HUES6 (cell line): ENCODE results near the gene KIRREL3.

Source experiments
- H3K27ac ChIP-seq: 2 replicates; pipeline ENCODE4 v1.7.0; 2013; ENCODE audit warnings: low read depth, mild to moderate bottlenecking, low read length, inconsistent platforms
- H3K27me3 ChIP-seq: 2 replicates; pipeline ENCODE4 v1.6.1; 2013; ENCODE audit warnings: low read length; ENCODE audit not compliant: control insufficient read depth, insufficient read depth
- H3K36me3 ChIP-seq: 2 replicates; pipeline ENCODE4 v1.6.1; 2013; ENCODE audit warnings: low read length; ENCODE audit not compliant: control insufficient read depth, insufficient read depth
- H3K4me1 ChIP-seq: 2 replicates; pipeline ENCODE4 v1.6.1; 2013; ENCODE audit warnings: low read length; ENCODE audit not compliant: control insufficient read depth, insufficient read depth
- H3K4me3 ChIP-seq: 2 replicates; pipeline ENCODE4 v1.5.1; 2013; ENCODE audit warnings: low read depth, low read length
- H3K9ac ChIP-seq: one replicate; pipeline ENCODE4 v1.6.1; 2013; ENCODE audit warnings: mild to moderate bottlenecking, low read length
- H3K9me3 ChIP-seq: 2 replicates; pipeline ENCODE4 v1.6.1; 2013; ENCODE audit warnings: low read depth, low read length; ENCODE audit not compliant: control insufficient read depth, insufficient read depth

KIRREL3 gene

DNA sequence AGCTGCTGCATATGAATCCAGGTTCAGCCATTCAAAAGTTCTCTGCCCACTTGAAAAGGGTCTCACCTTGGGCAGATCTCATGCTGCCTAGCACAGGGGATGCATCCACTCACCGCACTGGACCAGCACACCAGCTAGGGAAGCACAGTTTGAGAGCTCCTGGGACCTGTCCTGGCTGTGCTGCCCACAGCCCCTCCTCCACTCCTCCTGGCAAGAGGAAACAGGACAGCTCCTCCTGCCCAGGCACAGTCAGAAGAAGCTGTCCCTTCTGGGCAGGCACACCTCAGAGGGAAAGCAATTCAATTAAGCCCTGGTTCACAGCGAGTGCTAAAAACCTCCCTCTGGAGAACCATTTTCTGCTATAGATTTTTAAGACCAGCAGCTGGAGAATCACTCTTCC lies 498.4 kb downstream of the KIRREL3 start:
- no peak overlapping the region for H3K9ac ChIP-seq
- H3K4me1 ChIP-seq: peaks cover 31% of the 10 kb centered on the region
- no peak overlapping the region for H3K27ac ChIP-seq
- H3K4me3 ChIP-seq: no peak overlapping the region
- H3K36me3 ChIP-seq: no peaks in the 10 kb centered on the region
- H3K9me3 ChIP-seq: peaks cover 10% of the 10 kb centered on the region
- H3K27me3 ChIP-seq: peaks cover 4% of the 10 kb centered on the region; the same call in 1 of the 2 replicates

DNA sequence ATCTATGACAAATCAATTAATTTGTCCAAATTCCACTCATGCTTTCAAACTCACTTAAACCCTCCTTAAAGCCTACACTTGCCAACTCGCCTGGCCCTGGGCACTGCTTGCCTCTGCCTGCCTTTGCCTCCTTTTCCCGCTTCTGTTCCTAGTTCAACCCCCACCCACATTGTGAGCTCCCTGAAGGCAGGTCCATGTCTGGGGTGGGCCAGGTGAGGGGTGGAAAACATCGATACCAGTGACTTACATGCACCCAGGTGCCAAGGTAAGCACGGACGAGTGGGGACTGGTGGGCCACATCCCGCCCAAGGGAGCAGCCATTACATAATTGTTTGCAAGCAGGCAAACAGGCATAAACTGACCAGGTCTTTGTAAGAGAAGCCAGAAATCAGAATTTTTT lies 498.9 kb downstream of the KIRREL3 start:
- Histone ChIP-seq H3K9ac (no peak overlapping the region), H3K27me3 (peaks cover 4% of the 10 kb centered on the region; the same call in 1 of the 2 replicates), H3K4me3 (no peak overlapping the region)

DNA sequence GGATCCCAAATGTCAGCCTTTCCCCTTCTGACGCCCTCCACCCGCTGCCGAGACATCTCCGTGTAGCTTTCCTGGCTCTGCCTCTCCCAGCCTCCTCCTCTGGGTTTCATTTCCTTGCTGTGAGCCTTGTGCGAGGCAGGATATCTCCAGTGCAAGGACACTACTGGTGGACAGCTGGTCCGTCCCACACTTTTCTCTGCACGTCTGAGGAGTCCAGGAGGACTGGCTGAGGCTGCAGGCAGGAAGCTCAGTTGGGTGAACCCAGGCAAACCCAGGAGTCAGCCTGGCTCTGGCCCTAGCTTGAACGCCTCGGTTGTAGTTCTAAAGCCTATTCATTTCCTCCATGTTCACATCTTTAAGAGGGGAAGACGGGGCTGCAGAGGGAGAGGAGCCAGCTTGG lies 499.6 kb downstream of the KIRREL3 start:
- H3K36me3 ChIP-seq: no peaks in the 10 kb centered on the region
- H3K4me3 ChIP-seq: no peak overlapping the region
- H3K9me3 ChIP-seq: peaks cover 2% of the 10 kb centered on the region; the same call in 1 of the 2 replicates
- no peak overlapping the region for H3K9ac ChIP-seq
- no peak overlapping the region for H3K27ac ChIP-seq
- H3K27me3 ChIP-seq: peaks cover 4% of the 10 kb centered on the region; the same call in 1 of the 2 replicates
- peaks cover 32% of the 10 kb centered on the region for H3K4me1 ChIP-seq

More for the DNA sequence above, 498.9 kb downstream of the KIRREL3 start:
- no peak overlapping the region for H3K27ac ChIP-seq
- peaks cover 6% of the 10 kb centered on the region for H3K9me3 ChIP-seq
- peaks cover 31% of the 10 kb centered on the region for H3K4me1 ChIP-seq
- no peaks in the 10 kb centered on the region for H3K36me3 ChIP-seq

DNA sequence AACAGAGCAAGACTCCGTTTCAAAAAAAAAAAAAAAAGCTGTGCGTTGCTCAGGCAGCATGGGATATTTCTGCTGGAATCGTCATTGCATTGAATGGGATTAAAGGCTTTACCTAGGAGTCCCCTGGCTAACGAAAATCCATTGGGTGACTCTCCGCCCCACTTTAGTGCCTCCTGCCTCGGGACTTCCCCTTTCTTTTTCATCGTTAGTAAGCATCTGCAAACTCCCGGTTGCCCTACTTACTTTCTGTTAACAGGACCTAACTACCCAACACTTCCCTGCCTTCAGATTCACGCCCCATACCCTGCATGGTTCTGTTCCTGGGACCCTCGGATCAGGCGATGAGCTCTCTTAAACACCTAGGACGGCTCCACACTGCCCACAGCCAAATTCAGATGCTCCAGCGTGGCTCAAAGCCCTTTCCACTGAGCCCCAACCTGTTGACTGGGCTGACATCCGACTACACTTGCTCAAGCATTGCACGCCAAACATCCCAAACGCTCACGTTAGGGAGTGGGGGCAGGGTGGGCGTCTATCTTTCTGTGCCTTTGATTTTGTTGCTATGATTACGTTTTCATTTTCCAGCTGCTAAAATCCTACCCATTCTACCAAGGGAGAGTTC lies 501.3 kb downstream of the KIRREL3 start:
- Histone ChIP-seq H3K36me3 (no peaks in the 10 kb centered on the region), H3K9me3 (no peaks in the 10 kb centered on the region; the same call in 1 of the 2 replicates), H3K27ac (no peak overlapping the region), H3K9ac (no peak overlapping the region), H3K27me3 (peaks cover 4% of the 10 kb centered on the region; the same call in 1 of the 2 replicates), H3K4me3 (no peak overlapping the region), H3K4me1 (peaks cover 44% of the 10 kb centered on the region)

DNA sequence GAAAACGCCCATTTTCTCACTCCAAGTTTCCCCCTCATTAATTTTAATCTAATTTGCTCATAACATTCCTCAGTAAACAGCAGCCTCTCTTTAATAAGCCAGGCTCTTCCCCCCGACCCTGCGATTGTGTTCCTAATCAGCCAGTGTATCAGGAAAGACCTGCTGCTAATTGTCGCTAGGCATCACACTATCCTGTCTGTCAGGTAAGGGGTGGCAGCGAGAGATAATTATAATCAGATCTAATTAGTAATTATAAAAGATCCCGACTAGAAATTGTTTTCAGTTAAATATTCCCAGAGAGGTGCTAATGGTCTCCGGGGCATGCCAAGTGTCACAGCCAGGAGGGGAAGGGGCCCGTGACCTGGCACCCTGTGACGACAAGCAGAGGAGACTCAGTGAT lies 502.3 kb downstream of the KIRREL3 start:
- no peak overlapping the region for H3K9ac ChIP-seq
- peaks cover 40% of the 10 kb centered on the region for H3K4me1 ChIP-seq
- no peaks in the 10 kb centered on the region for H3K36me3 ChIP-seq
- no peak overlapping the region for H3K27ac ChIP-seq
- no peak overlapping the region for H3K4me3 ChIP-seq
- H3K9me3 ChIP-seq: no peaks in the 10 kb centered on the region
- H3K27me3 ChIP-seq: peaks cover 4% of the 10 kb centered on the region; the same call in 1 of the 2 replicates

DNA sequence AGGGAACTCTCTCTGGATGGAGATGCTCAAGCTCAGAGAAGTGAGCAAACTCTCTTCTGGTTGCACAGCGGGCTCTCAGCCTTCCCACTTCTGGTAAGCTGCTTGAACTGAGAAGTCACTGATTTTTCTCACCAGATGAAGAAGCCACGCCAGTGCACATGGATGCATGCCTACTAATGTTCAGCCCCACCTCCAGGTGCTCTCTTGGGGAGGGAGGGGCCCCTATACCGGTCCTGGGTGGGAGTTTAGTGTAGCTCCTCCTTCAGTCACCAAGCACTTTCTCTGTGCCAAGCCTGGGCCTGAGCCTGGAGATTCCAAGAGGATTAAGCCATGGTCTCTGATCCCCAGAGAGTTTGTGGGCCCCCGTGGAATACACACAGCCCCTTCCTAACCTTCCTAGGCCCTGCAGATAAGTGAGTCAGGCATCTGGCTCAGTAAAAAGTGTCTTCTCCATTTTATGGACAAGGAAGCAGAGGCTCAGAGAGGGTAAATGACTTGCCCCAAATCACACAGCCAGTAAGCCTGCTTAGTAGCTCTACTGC lies 502.9 kb downstream of the KIRREL3 start:
- no peak overlapping the region for H3K9ac ChIP-seq
- H3K27ac ChIP-seq: no peak overlapping the region
- peaks cover 33% of the 10 kb centered on the region for H3K4me1 ChIP-seq
- no peaks in the 10 kb centered on the region for H3K36me3 ChIP-seq
- peaks cover 4% of the 10 kb centered on the region; the same call in 1 of the 2 replicates for H3K27me3 ChIP-seq
- no peaks in the 10 kb centered on the region for H3K9me3 ChIP-seq
- H3K4me3 ChIP-seq: no peak overlapping the region

DNA sequence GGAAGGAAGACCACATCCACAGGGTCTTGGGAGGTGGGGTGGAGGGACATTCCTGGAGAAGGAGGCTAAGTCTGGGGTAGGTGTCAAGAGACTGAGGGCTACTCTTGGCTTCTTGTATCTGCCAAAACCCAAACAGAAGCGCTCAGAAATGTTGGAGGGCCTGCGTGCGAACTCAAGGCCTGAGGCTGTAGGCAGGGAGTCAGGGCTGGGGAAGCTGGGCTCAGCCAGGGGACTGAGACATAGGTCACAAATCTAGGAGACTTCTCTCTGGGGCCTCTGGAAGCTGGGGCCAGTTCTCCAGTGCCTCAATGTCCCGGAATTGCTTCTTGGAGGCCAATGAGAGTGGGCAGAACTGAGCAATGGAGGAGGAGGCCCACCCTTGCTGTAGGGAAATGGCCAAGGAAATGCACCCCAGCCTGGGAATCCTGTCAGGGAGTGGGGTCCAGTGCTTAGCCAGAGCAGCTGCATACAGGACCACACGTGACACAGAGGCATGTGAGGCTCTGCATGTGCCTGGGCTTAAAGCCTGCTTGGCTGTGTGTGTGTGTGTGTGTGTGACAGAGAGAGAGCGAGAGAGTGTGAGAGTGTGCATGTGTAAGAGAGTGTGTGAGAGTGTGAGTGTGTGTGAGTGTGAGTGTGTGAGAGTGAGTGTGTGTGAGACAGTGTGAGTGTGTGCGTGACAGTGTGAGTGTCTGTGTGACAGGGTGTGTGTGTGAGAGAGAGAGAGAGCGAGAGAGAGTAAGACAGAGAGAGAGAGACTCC lies 503.8 kb downstream of the KIRREL3 start:
- Histone ChIP-seq H3K4me1 (peaks cover 26% of the 10 kb centered on the region), H3K9me3 (no peaks in the 10 kb centered on the region), H3K9ac (no peak overlapping the region), H3K4me3 (no peak overlapping the region), H3K27me3 (peaks cover 4% of the 10 kb centered on the region; the same call in 1 of the 2 replicates), H3K36me3 (no peaks in the 10 kb centered on the region), H3K27ac (no peak overlapping the region)

DNA sequence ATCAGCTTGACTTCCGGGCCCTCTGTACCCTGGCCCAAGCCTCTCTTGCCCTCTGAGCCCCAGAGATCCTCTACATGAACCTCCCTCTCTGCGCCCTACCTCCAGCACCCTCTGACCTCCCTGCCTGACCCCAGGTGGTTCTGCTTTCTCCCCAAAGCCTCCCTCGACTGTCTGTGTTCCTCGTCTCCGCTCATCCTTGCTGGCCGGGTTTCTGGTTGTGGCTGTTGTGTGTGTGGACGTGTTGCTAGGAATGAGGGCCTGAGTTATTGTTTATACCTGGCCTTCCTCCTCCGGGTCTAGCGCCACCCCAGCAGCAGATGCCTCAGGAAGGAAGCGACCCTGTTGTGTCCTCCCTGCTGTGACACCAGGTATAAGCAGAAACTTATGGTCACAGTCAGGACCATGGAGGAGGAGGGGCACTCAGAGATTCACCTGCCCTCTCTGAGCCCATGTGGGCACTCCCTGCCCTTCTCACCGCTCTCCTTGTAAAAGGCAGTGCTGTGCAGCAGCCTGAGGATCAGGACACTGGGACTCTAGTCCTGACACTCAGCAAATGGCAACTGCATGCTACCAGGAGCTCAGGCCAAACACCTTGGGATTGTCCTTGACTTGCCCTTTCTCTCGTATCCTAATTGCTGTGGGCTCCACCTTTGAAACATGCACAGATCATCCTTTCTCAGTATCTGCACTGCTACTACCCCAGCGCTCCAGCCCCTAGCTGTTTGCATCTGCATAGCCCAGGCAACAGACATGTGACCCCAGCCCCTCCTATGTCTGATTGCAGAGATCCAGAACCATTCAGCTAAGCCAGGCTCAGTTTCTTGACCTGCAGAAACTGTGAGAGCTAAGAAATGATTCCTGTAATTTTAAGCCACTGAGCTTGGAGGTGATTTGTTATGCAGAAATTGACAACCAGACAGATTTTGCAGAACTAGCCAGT lies 505.0 kb downstream of the KIRREL3 start:
- H3K9ac ChIP-seq: no peak overlapping the region
- no peak overlapping the region for H3K27ac ChIP-seq
- peaks cover 33% of the 10 kb centered on the region for H3K4me1 ChIP-seq
- H3K27me3 ChIP-seq: no peaks in the 10 kb centered on the region
- H3K36me3 ChIP-seq: no peaks in the 10 kb centered on the region
- no peak overlapping the region for H3K4me3 ChIP-seq
- H3K9me3 ChIP-seq: no peaks in the 10 kb centered on the region

DNA sequence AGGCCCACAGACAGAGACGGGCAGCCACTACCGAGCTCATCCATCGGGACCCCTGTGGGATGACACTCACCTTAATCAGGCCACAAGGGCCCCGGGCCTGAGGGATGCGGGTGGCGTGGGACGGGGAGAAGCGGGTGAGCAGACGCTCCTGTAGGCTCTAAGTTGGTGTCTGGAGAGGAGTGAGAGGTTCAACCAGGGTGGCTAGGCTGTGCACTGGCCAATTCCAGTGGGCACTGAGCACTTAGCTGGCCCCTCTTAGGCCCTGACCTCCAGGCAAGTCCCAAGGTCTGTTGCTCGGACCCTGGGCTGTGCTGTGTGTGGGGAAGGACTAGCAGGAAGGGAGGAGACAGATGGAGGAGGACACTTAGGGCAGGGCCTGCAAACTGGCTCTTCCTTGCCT lies 505.7 kb downstream of the KIRREL3 start:
- Histone ChIP-seq H3K4me1 (peaks cover 35% of the 10 kb centered on the region), H3K4me3 (no peak overlapping the region), H3K36me3 (no peaks in the 10 kb centered on the region), H3K27me3 (no peaks in the 10 kb centered on the region), H3K9me3 (no peaks in the 10 kb centered on the region), H3K9ac (no peak overlapping the region), H3K27ac (no peak overlapping the region)

DNA sequence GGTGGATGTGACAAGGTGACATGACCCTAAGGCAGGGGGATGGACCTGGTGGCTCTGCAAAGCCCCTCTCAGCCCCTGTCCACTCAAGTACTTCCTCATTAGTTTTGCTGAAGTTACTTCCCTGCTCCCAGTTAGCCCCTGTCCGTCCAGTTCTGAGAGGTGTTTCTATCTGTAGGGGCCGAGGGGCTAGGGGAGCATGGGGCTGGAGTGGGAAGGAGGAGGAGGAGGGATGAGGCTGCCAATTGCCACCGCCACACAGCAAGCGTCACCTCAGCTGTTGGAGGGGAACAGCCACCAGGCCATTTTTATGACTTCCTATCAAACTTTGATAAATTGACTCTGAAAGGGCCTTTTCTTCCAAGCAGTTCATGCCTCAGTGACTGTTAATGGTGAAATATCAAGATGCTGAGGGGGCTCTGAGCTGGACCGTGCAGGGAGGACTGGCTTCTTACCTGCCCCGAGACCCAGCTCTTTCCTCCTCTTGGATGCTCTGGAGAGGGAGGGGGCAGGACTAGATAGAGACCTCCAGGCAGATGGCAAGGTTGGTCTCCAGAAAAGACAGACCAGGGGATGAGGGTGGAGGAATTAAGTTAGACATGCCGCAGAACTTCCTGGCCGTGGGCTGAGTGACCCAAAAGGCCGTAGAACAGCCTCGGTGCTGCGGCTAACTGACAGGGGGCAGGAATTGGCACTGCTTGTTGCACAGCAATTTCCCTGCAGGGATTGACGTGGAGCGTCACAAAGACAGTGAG lies 508.1 kb downstream of the KIRREL3 start:
- Histone ChIP-seq H3K36me3 (no peaks in the 10 kb centered on the region), H3K9me3 (no peaks in the 10 kb centered on the region), H3K9ac (no peak overlapping the region), H3K4me3 (no peak overlapping the region), H3K27me3 (no peaks in the 10 kb centered on the region; the same call in 1 of the 2 replicates), H3K4me1 (peaks cover 33% of the 10 kb centered on the region), H3K27ac (no peak overlapping the region)
